Neuronal stem cell (in vitro differentiated cells): ENCODE measurements around the gene MBP.

Source experiments
- DNase-seq: peaks from one replicate; pipeline ENCODE4 v3.0.0-alpha.2; 2013; ENCODE audit warnings: low spot score
- H2AFZ ChIP-seq: one replicate; pipeline ENCODE4 v1.6.1; 2013; ENCODE audit warnings: mild to moderate bottlenecking, low read length, inconsistent platforms
- H2AK5ac ChIP-seq: 2 replicates; pipeline ENCODE4 v1.6.1; 2013; ENCODE audit warnings: low read depth, mild to moderate bottlenecking, inconsistent platforms, low read length, moderate library complexity, mixed read lengths
- H2BK120ac ChIP-seq: 2 replicates; pipeline ENCODE4 v1.6.1; 2013; ENCODE audit warnings: low read depth, mild to moderate bottlenecking, inconsistent platforms, low read length, moderate library complexity, mixed read lengths
- H2BK12ac ChIP-seq: one replicate; pipeline ENCODE4 v1.6.1; 2013; ENCODE audit warnings: low read length, inconsistent platforms
- H2BK15ac ChIP-seq: 2 replicates; pipeline ENCODE4 v1.6.1; 2013; ENCODE audit warnings: mild to moderate bottlenecking, low read length, inconsistent platforms, mixed read lengths
- H2BK5ac ChIP-seq: one replicate; pipeline ENCODE4 v1.6.1; 2013; ENCODE audit warnings: inconsistent platforms, mild to moderate bottlenecking, low read length, moderate library complexity
- H3K14ac ChIP-seq: one replicate; pipeline ENCODE4 v1.6.1; 2013; ENCODE audit warnings: low read length, inconsistent platforms
- H3K18ac ChIP-seq: 2 replicates; pipeline ENCODE4 v1.6.1; 2013; ENCODE audit warnings: low read length, inconsistent platforms
- H3K23ac ChIP-seq: 2 replicates; pipeline ENCODE4 v1.6.1; 2013; ENCODE audit warnings: low read depth, mild to moderate bottlenecking, mixed read lengths, low read length, inconsistent platforms; ENCODE audit not compliant: poor library complexity
- H3K27ac ChIP-seq: replicated peaks from 3 replicates; pipeline ENCODE4 v1.5.1; 2013; ENCODE audit warnings: low read length, inconsistent platforms
- H3K27me3 ChIP-seq, 3 experiments: 2 replicates each; pipeline ENCODE4 v1.6.1; 2013; ENCODE audit warnings: low read length in 3 of 3, mild to moderate bottlenecking in 2 of 3, inconsistent platforms in 1 of 3, low read depth in 1 of 3, mixed read lengths in 1 of 3, moderate library complexity in 1 of 3; ENCODE audit not compliant: control insufficient read depth in 3 of 3, insufficient read depth in 3 of 3
- H3K36me3 ChIP-seq, 2 donors: replicated peaks in 1 of 2; 2 replicates each; pipeline ENCODE4 v1.6.1; 2013; ENCODE audit warnings: low read length in 2 of 2; ENCODE audit not compliant: control insufficient read depth in 2 of 2, insufficient read depth in 2 of 2
- H3K4ac ChIP-seq: 2 replicates; pipeline ENCODE4 v1.6.1; 2013; ENCODE audit warnings: inconsistent platforms, mild to moderate bottlenecking, low read length, moderate library complexity
- H3K4me1 ChIP-seq, 2 donors: 1 replicate in 1 of 2; 2 replicates in 1 of 2; pipeline ENCODE4 v1.6.1; 2013; ENCODE audit warnings: low read length in 2 of 2, low read depth in 1 of 2; ENCODE audit not compliant: control insufficient read depth in 2 of 2, insufficient read depth in 1 of 2
- H3K4me2 ChIP-seq: one replicate; pipeline ENCODE4 v1.6.1; 2013; ENCODE audit warnings: mild to moderate bottlenecking, low read length, inconsistent platforms; ENCODE audit not compliant: insufficient read depth, poor library complexity, severe bottlenecking
- H3K4me3 ChIP-seq, 2 donors: 2 replicates each; pipeline ENCODE4 v1.5.1; 2013; ENCODE audit warnings: low read length in 2 of 2, mild to moderate bottlenecking in 2 of 2, inconsistent platforms in 1 of 2, moderate library complexity in 1 of 2
- H3K79me1 ChIP-seq: one replicate; pipeline ENCODE4 v1.6.1; 2013; ENCODE audit warnings: low read depth, mild to moderate bottlenecking, inconsistent platforms, low read length, moderate library complexity
- H3K9ac ChIP-seq: one replicate; pipeline ENCODE4 v1.6.1; 2013; ENCODE audit warnings: mild to moderate bottlenecking, low read depth, low read length, inconsistent platforms; ENCODE audit not compliant: poor library complexity
- H3K9me3 ChIP-seq, 2 donors: replicated peaks in 1 of 2; 2 replicates each; pipeline versions ENCODE3 to v1.6.1; 2013; ENCODE audit warnings: low read length in 2 of 2, mild to moderate bottlenecking in 2 of 2, inconsistent platforms in 1 of 2, low read depth in 1 of 2, mixed read lengths in 1 of 2, moderate library complexity in 1 of 2; ENCODE audit not compliant: control insufficient read depth in 2 of 2, insufficient read depth in 1 of 2
- H4K8ac ChIP-seq: one replicate; pipeline ENCODE4 v1.6.1; 2013; ENCODE audit warnings: low read depth, mild to moderate bottlenecking, inconsistent platforms, low read length, moderate library complexity
- H4K91ac ChIP-seq: one replicate; pipeline ENCODE4 v1.6.1; 2013; ENCODE audit warnings: low read length, low read depth, mild to moderate bottlenecking, inconsistent platforms; ENCODE audit not compliant: poor library complexity
- WGBS, 2 donors: extraction: QIAGEN DNeasy Blood & Tissue Kit; methylation state at CpG; one replicate each; pipeline ENCODE4 v1.1.7; 2013; ENCODE audit warnings: missing lambda C conversion rate in 2 of 2, mixed read lengths in 1 of 2; ENCODE audit not compliant: insufficient read length in 2 of 2, insufficient replicate concordance in 1 of 2; ENCODE audit errors: extremely low coverage in 2 of 2; 5-methylcytosine and 5-hydroxymethylcytosine counted together

Gene MBP

GRCh38 chr18:77077401-77077800 is 55.2 kb downstream of the MBP start:
- no peak overlapping the region for H4K91ac ChIP-seq
- H3K27ac ChIP-seq, result no peak overlapping the region
- peaks cover 0 to 7% (median 0%) of the 10 kb centered on the region in 3 experiments for H3K27me3 ChIP-seq
- H3K4me2 ChIP-seq, result no peak overlapping the region
- DNase-seq, result no peak
- H3K23ac ChIP-seq, result no peak overlapping the region
- H4K8ac ChIP-seq, result no peak overlapping the region
- H2BK15ac ChIP-seq, result no peak overlapping the region
- H3K4me1 ChIP-seq, result no peaks in the 10 kb centered on the region
- H3K79me1 ChIP-seq, result no peaks in the 10 kb centered on the region
- H3K4ac ChIP-seq, result no peak overlapping the region
- H2BK5ac ChIP-seq, result no peak overlapping the region
- H2BK12ac ChIP-seq, result no peak overlapping the region
- no peak overlapping the region for H3K9ac ChIP-seq
- H2BK120ac ChIP-seq, result no peak overlapping the region
- no CpG with 5 or more reads among the region's 7 CpGs for WGBS, 2 donors
- H3K4me3 ChIP-seq, result no peak overlapping the region
- H3K36me3 ChIP-seq, result no peaks in the 10 kb centered on the region
- H3K18ac ChIP-seq, result no peak overlapping the region
- H2AFZ ChIP-seq, result no peak overlapping the region
- no peak overlapping the region for H3K14ac ChIP-seq
- H2AK5ac ChIP-seq, result no peak overlapping the region
- no peaks in the 10 kb centered on the region for H3K9me3 ChIP-seq

GRCh38 chr18:77076111-77076510 is 56.5 kb downstream of the MBP start:
- Histone ChIP-seq H3K18ac (peak overlapping the region; percentile 15), H3K27ac (no peak overlapping the region), H3K27me3 (peaks cover 0 to 7% (median 0%) of the 10 kb centered on the region in 3 experiments), H3K79me1 (no peaks in the 10 kb centered on the region), H3K4me3 (no peak overlapping the region), H3K4me1 (no peaks in the 10 kb centered on the region), H2BK5ac (no peak overlapping the region), H4K91ac (peak overlapping the region; percentile 61), H4K8ac (no peak overlapping the region), H3K14ac (no peak overlapping the region), H2AFZ (no peak overlapping the region), H2BK15ac (no peak overlapping the region), H3K9me3 (no peaks in the 10 kb centered on the region), H3K4me2 (no peak overlapping the region), H2BK12ac (no peak overlapping the region), H3K9ac (no peak overlapping the region), H2AK5ac (no peak overlapping the region), H3K36me3 (no peaks in the 10 kb centered on the region), H2BK120ac (no peak overlapping the region), H3K4ac (no peak overlapping the region), H3K23ac (no peak overlapping the region)
- no peak for DNase-seq
- WGBS, 2 donors, result no CpG with 5 or more reads among the region's 9 CpGs

GRCh38 chr18:77074431-77074830 is 58.2 kb downstream of the MBP start:
- H4K91ac ChIP-seq, result no peak overlapping the region
- H2BK5ac ChIP-seq, result no peak overlapping the region
- DNase-seq, result no peak
- H3K4me1 ChIP-seq, result peaks cover 0 to 3% of the 10 kb centered on the region in 2 donors
- H3K4me2 ChIP-seq, result no peak overlapping the region
- peaks cover 0 to 7% (median 0%) of the 10 kb centered on the region in 3 experiments for H3K27me3 ChIP-seq
- H3K18ac ChIP-seq, result peak overlapping the region; percentile 40
- no peak overlapping the region for H2AFZ ChIP-seq
- H3K23ac ChIP-seq, result no peak overlapping the region
- H3K9ac ChIP-seq, result no peak overlapping the region
- H2BK15ac ChIP-seq, result no peak overlapping the region
- no peak overlapping the region for H3K27ac ChIP-seq
- H3K4me3 ChIP-seq, result no peak overlapping the region
- no peak overlapping the region for H3K4ac ChIP-seq
- H2BK12ac ChIP-seq, result no peak overlapping the region
- H4K8ac ChIP-seq, result no peak overlapping the region
- peaks cover 0 to 2% of the 10 kb centered on the region in 2 donors for H3K9me3 ChIP-seq
- WGBS, 2 donors, result no CpG with 5 or more reads among the region's 7 CpGs
- H3K14ac ChIP-seq, result no peak overlapping the region
- H3K79me1 ChIP-seq, result no peaks in the 10 kb centered on the region
- no peak overlapping the region for H2AK5ac ChIP-seq
- H3K36me3 ChIP-seq, result no peaks in the 10 kb centered on the region
- no peak overlapping the region for H2BK120ac ChIP-seq

GRCh38 chr18:77073336-77074093 is 59.1 kb downstream of the MBP start:
- Histone ChIP-seq H3K9me3 (peaks cover 0 to 2% of the 10 kb centered on the region in 2 donors), H2BK15ac (no peak overlapping the region), H3K14ac (no peak overlapping the region), H3K27me3 (peaks cover 0 to 7% (median 0%) of the 10 kb centered on the region in 3 experiments), H2AFZ (no peak overlapping the region), H2AK5ac (no peak overlapping the region), H2BK120ac (no peak overlapping the region), H3K36me3 (no peaks in the 10 kb centered on the region), H3K9ac (no peak overlapping the region), H3K23ac (no peak overlapping the region), H3K4me3 (no peak overlapping the region), H3K4ac (no peak overlapping the region), H3K4me2 (no peak overlapping the region), H3K4me1 (peaks cover under 1 to 9% of the 10 kb centered on the region in 2 donors), H4K91ac (no peak overlapping the region), H4K8ac (no peak overlapping the region), H2BK12ac (no peak overlapping the region), H3K79me1 (no peaks in the 10 kb centered on the region), H3K27ac (no peak overlapping the region), H3K18ac (no peak overlapping the region), H2BK5ac (no peak overlapping the region)
- no CpG with 5 or more reads among the region's 9 CpGs for WGBS, 2 donors
- DNase-seq, result no peak
